Activated T-cell treated with anti-CD3 and anti-CD28 coated beads, Interleukin-2, amount 50 U/mL, for 72 hours (primary cell): ENCODE data around the gene ABRACL. TPM values are rescaled to one million over a fixed set of nuclear protein-coding genes. Genes with fewer than 3 reads are reported as not detected.
A peak's percentile ranks its signal among the peaks of the same experiment; 100 is the strongest.
"Not testable (repeated sequence)": the region's sequence is repeated elsewhere in the genome, so short reads cannot be mapped to it uniquely, and the experiment has no call there.

Experiments
- ATAC-seq, 2 donors: fragments of 150-1000 bp; cut with Tn5 transposase; replicated peaks in 1 of 2; 2 replicates each; pipeline ENCODE4 v1.10.0; 2021; ENCODE audit warnings: moderate library complexity in 2 of 2, mild to moderate bottlenecking in 1 of 2
- DNase-seq, 2 donors: peaks; one replicate each; pipeline ENCODE4 v3.0.0; 2021 to 2022; ENCODE audit warnings: mixed read lengths in 1 of 2
- H3K27ac Mint-ChIP-seq: one replicate; pipeline ENCODE4 v1.8.0; 2022; ENCODE audit warnings: mild to moderate bottlenecking, moderate library complexity, mixed read lengths
- H3K27me3 Mint-ChIP-seq: one replicate; pipeline ENCODE4 v1.8.0; 2022; ENCODE audit warnings: low read depth, mixed read lengths
- H3K36me3 Mint-ChIP-seq, 2 donors: one replicate each; pipeline ENCODE4 v1.8.0; 2022; ENCODE audit warnings: mixed read lengths in 2 of 2, mild to moderate bottlenecking in 1 of 2; ENCODE audit not compliant: insufficient read depth in 2 of 2
- H3K4me1 Mint-ChIP-seq: one replicate; pipeline ENCODE4 v1.8.0; 2022; ENCODE audit warnings: low read depth, mixed read lengths
- H3K4me3 Mint-ChIP-seq, 2 donors: one replicate each; pipeline ENCODE4 v1.8.0; 2022; ENCODE audit warnings: mild to moderate bottlenecking in 2 of 2, mixed read lengths in 2 of 2, moderate library complexity in 2 of 2
- H3K9me3 Mint-ChIP-seq, 2 donors: one replicate each; pipeline ENCODE4 v1.8.0; 2022; ENCODE audit warnings: mixed read lengths in 2 of 2
- total RNA-seq, 2 donors: library from RNA; stranded (reverse); gene quantifications; one replicate each; pipeline ENCODE4 v1.2.3, GENCODE V29; 2022

The ABRACL gene
- total RNA-seq, 2 donors from 2014 or later, result 81.8 to 82.7 TPM

DNA sequence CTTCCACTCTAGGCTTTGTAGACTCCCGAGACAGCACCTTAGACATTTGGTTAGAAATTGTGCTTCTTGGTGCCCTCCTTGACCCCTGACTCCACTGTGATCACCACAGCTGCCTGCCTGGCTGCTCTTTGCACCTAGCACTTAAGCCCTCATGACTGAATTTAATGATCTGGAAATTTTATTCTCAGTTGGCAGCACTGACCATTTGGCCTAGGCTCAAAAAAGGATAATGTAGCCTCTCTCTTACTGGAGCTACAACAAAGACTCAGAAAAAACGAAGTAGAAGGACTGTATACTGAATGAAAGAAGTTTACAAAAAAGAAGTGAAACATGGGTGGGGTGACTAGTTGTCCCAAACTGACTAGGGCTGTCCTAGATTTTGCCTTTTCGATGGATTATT is 11.3 kb upstream of the ABRACL start:
- DNase-seq (no peak), ATAC-seq (no peak)
- Mint-ChIP-seq H3K4me3 (no peak overlapping the region), H3K36me3 (no peaks in the 10 kb centered on the region), H3K9me3 (no peaks in the 10 kb centered on the region), H3K27ac (no peak overlapping the region), H3K27me3 (no peaks in the 10 kb centered on the region), H3K4me1 (no peaks in the 10 kb centered on the region)

DNA sequence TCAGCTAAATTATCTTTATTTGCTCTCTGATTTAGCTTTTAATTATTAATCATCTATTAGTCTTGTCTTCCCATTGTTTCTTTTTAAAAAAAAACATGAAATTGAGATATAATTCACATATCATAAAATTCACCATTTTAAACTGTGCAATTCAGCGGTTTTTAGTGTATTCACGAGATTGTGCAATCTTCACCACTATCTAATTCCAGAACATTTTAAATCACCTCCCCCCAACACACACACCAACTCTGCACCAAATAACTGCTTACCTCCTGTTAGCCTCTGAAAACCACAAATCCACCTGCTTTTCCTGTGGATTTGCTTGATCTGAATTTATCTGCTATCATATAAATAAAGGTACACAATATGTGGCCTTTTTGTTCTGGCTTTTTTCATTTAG is 8.8 kb upstream of the ABRACL start:
- DNase-seq (no peak), ATAC-seq (no peak)
- no peaks in the 10 kb centered on the region for H3K9me3 Mint-ChIP-seq
- no peaks in the 10 kb centered on the region for H3K27me3 Mint-ChIP-seq
- no peaks in the 10 kb centered on the region for H3K4me1 Mint-ChIP-seq
- no peak overlapping the region for H3K27ac Mint-ChIP-seq
- H3K36me3 Mint-ChIP-seq, result no peaks in the 10 kb centered on the region
- H3K4me3 Mint-ChIP-seq, result no peak overlapping the region

DNA sequence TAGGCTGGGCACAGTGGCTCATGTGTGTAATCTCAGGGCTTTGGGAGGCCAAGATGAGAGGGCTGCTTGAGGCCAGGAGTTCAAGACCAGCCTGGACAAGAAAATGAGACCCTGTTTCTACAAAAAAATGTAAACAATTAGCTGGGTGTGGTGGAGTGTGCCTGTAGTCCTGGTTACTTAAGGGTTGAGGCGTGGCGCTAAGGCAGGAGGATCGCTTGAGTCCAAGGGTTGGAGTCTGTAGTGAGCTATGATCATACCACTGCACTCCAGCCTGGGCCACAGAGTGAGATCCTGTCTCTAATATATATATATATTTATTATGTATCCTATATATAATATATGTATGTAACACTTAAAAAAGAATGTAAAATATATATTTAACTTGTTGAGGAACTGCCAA is 7.9 kb upstream of the ABRACL start:
- Mint-ChIP-seq H3K27ac (no peak overlapping the region), H3K4me3 (no peak overlapping the region), H3K9me3 (no peaks in the 10 kb centered on the region), H3K4me1 (peaks cover 4% of the 10 kb centered on the region), H3K27me3 (no peaks in the 10 kb centered on the region), H3K36me3 (no peaks in the 10 kb centered on the region)
- no peak for ATAC-seq
- DNase-seq, result no peak

GRCh38 chr6:139025416-139025815 is 3.1 kb upstream of the ABRACL start:
- H3K27me3 Mint-ChIP-seq, H3K4me3 Mint-ChIP-seq, ATAC-seq, DNase-seq, H3K36me3 Mint-ChIP-seq, H3K27ac Mint-ChIP-seq, H3K9me3 Mint-ChIP-seq: not testable (repeated sequence)
- peaks cover 12% of the 10 kb centered on the region for H3K4me1 Mint-ChIP-seq

GRCh38 chr6:139027620-139028182 is 844 bp upstream of the ABRACL start:
- Mint-ChIP-seq H3K4me3 (peak overlapping the region in 1 of 2 donors; percentile 84), H3K27me3 (no peaks in the 10 kb centered on the region), H3K36me3 (peaks cover 6 to 7% of the 10 kb centered on the region in 2 donors), H3K4me1 (peaks cover 19% of the 10 kb centered on the region), H3K27ac (peak overlapping the region; percentile 90), H3K9me3 (no peaks in the 10 kb centered on the region)
- DNase-seq (peak; percentile 56 to 63), ATAC-seq (peak; percentile 66 to 70)

DNA sequence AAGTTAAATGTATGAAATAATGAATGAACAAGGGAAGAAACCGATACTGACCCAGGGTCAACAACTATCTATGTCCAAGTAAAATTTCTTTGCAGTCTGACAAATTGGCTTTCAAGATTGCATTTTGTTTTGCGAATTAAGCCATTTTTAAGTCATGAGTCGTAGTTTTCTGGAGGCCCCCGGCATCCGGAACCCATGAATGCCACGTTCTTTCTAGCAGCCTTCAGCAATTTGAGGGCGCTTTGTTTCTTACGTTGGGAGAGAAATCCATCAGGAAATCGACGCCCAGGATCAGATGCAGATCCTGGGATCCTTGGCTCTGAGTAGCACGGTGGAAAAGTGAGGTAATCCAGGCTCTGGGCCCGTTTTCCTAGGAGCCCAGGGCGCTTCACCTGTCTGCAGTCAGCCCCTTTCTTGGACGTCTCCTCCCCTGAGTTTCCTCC is 309 bp upstream of the ABRACL start:
- Mint-ChIP-seq H3K27me3 (no peaks in the 10 kb centered on the region), H3K36me3 (peaks cover 6 to 10% of the 10 kb centered on the region in 2 donors), H3K9me3 (no peaks in the 10 kb centered on the region), H3K27ac (peak overlapping the region; percentile 90), H3K4me1 (peaks cover 24% of the 10 kb centered on the region), H3K4me3 (peak overlapping the region in 1 of 2 donors; percentile 84)
- ATAC-seq (peak; percentile 3 to 13), DNase-seq (no peak)

DNA sequence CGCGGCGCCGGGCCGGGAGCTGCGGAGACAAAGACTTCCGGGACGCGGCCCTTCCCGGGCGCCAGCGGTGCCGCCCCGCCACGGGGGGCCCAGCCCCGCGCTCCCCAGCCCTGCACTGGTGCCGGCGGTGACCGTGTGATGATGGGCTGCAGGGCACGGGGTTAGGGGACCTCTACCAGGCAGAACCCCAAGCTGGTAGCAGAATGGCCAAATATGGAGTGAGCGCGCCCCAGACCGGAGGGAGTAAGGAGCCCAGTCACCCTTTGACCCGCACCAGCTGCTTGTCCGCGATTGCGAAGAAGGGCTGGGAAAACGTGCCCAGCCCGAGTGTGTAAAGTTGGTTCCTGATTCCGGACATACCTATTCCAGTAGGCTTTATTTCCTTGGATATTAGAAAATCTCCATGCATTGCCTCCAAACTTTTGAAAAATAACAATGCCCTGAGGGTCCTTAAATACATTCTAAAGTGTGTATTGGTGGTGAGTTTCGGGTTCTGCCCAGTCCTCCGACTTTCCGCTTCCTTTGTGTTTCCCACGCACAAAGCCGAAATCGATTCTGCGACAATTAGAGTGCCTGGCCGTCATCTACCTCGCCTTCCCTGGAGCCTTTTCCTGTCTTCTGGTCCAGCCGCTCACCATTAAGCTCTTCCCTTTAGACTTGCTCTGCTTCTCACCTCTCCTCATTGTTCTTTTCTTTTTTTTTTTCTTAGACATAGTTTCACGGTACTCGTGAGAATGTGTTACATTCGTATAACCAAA is 1.1 kb downstream of the ABRACL start:
- H3K9me3 Mint-ChIP-seq, result no peaks in the 10 kb centered on the region
- no peak overlapping the region for H3K4me3 Mint-ChIP-seq
- DNase-seq (peak; percentile 17 to 45), ATAC-seq (peak; percentile 28 to 35)
- peaks cover 34% of the 10 kb centered on the region for H3K4me1 Mint-ChIP-seq
- H3K27me3 Mint-ChIP-seq, result no peaks in the 10 kb centered on the region
- H3K27ac Mint-ChIP-seq, result no peak overlapping the region
- H3K36me3 Mint-ChIP-seq, result peaks cover 6 to 19% of the 10 kb centered on the region in 2 donors

DNA sequence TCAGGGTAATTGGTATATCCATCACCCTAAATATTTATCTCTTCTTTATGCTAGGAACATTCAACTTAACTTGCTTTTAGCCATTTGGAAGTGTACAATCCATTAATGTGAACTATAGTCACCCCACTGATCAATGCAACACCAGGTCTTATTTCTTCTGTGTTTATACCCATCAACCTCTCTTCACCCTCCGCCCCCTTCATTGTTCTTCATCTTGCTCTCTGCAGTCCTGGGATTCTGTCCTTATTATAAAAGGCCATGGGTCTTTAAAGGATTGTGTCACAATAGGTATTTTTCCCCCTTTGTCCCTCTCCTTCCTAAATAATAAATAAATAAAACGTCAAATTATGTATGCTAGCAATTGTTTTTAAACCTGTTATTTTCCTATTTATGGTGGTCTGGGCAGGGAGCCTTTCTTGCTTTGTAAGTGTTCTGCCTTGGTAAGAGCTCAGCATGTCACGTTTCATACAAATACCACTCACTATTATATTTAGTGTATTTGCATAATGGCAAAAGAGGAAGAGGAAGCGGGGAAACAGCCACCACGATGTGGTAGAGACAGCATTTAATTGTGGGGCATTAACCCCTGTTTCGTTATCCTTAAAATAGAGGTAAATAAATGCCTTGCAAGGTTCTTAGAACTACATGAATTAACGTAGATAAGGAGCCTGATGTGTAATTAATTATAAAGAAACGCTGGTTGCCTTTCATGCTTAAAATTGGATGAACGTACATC is 1.9 kb downstream of the ABRACL start:
- ATAC-seq (no peak), DNase-seq (no peak)
- Mint-ChIP-seq H3K27me3 (no peaks in the 10 kb centered on the region), H3K36me3 (peaks cover 6 to 26% of the 10 kb centered on the region in 2 donors), H3K4me1 (peaks cover 30% of the 10 kb centered on the region), H3K4me3 (no peak overlapping the region), H3K9me3 (no peaks in the 10 kb centered on the region), H3K27ac (no peak overlapping the region)

DNA sequence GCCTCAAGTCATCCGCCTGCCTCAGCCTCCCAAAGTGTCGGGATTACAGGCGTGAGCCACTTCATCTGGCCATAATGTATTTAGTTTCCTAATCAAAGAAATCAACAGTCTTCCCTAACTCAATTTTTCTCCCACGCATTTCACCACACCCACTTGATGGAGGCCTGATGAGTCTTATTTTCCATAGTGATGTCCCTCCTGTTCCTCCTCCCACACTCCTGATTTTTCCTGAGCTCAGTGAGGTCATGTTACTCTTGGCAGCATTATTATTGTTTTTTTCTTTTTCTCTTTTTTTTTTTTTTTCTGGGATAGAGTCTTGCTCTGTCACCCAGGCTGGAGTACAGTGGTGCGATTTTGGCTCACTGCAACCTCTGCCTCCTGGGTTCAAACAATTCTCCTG is 8.9 kb downstream of the ABRACL start:
- Mint-ChIP-seq H3K9me3 (no peaks in the 10 kb centered on the region), H3K4me1 (peaks cover 29% of the 10 kb centered on the region), H3K36me3 (peaks cover 7 to 50% of the 10 kb centered on the region in 2 donors), H3K27ac (no peak overlapping the region), H3K4me3 (no peak overlapping the region), H3K27me3 (no peaks in the 10 kb centered on the region)
- ATAC-seq (no peak), DNase-seq (no peak)

GRCh38 chr6:139044250-139044649 is 15.7 kb downstream of the ABRACL start:
- no peak overlapping the region for H3K27ac Mint-ChIP-seq
- no peak for DNase-seq
- no peak for ATAC-seq
- H3K4me1 Mint-ChIP-seq, result peaks cover 4% of the 10 kb centered on the region
- no peak overlapping the region for H3K4me3 Mint-ChIP-seq
- no peaks in the 10 kb centered on the region for H3K27me3 Mint-ChIP-seq
- H3K36me3 Mint-ChIP-seq, result peaks cover 7 to 24% of the 10 kb centered on the region in 2 donors
- no peaks in the 10 kb centered on the region for H3K9me3 Mint-ChIP-seq

GRCh38 chr6:139047677-139048076 is 19.1 kb downstream of the ABRACL start:
- Mint-ChIP-seq H3K9me3 (no peaks in the 10 kb centered on the region), H3K4me3 (no peak overlapping the region), H3K4me1 (peaks cover 6% of the 10 kb centered on the region), H3K27ac (no peak overlapping the region), H3K36me3 (peaks cover 5 to 11% of the 10 kb centered on the region in 2 donors), H3K27me3 (no peaks in the 10 kb centered on the region)
- ATAC-seq (no peak), DNase-seq (no peak)

DNA sequence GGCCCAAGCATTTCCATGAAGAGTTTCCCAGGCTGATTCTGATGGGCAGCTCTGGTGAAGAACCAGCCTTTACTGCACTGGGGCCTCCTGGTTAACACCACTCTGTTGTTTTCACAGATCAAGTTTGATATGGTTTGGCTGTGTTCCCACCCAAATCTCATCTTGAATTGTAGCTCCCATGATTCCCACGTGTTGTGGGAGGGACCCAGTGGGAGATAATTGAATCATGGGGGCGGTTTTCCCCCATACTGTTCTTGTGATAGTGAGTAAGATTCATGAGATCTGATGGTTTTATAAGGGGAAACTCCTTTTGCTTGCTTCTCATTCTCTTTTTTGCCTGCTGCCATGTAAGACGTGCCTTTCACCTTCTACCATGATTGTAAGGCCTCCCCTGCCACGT is 20.4 kb downstream of the ABRACL start:
- not testable (repeated sequence) for H3K4me1 Mint-ChIP-seq, H3K36me3 Mint-ChIP-seq, H3K4me3 Mint-ChIP-seq, H3K27me3 Mint-ChIP-seq, H3K9me3 Mint-ChIP-seq, DNase-seq
- peak overlapping the region; percentile 68 for H3K27ac Mint-ChIP-seq
- peak in 1 of 2 donors; percentile 25 for ATAC-seq

DNA sequence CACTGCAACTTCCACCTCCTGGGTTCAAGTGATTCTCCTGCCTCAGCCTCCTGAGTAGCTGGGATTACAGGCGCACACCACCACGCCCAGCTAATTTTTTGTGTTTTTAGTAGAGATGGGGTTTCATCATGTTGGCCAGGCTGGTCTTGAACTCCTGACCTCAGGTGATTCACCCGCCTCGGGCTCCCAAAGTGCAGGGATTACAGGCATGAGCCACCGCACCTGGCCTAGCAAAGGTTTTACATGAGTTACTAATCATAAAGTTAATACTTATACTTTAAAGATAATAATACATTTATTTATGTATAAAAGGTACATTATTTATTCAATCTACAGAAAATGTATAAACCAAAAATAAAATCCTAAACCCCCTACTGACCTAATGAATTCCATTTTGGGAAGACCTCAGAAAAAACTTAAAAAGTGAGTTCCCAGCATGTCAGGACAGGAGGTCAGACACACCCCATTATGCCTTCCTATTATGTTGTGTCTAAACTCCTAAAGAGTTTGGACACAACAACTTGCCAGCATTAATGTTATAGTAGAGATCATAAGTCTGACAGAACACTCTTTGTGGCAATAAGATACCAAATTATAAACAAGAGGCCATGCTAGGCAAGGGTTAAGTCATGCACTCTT is 21.7 kb downstream of the ABRACL start:
- not testable (repeated sequence) for H3K27me3 Mint-ChIP-seq, H3K4me3 Mint-ChIP-seq, H3K4me1 Mint-ChIP-seq, H3K36me3 Mint-ChIP-seq, H3K27ac Mint-ChIP-seq, H3K9me3 Mint-ChIP-seq, ATAC-seq, DNase-seq
